ENCODE results near the gene NKD2.

DNA sequence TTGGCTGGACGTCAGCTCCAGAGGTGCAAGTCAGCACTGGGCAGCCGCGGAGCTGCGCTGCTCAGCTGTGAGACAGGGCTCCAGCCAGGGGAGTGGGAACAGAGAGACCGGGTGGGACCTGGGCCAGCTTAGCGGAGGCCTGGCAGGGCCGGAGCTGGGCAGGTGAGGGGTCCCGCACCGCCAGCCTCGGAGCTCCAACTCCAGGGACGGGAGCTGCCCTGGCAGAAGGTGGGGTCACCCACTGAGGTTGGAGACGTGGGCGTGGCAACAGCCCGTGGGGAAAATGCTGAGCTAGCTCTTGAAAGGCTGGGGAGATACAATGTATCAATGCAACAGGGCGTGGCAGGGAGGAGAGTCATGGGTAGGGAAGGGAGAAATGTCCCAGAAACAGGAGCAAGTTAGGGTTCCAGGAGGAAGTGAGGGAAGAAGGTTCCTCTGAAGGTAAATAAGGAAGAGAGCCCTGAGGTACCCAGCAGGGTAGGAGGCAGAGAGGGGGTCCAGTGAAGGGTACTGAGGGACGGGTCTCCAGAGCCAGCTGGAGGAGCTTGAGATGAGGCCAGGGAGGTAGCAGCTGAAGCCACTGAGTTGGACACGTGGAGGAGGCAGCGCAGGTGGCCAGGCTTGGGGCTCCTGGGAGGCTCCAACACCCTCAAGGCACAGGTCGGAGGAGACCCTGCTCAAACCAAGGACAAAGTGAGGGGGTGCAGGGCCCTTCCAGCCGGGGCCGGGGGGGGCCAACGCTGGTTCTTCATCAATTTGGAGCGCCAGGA, 736 bp upstream of the NKD2 start:
- TF ChIP-seq EP300 (IDR thresholded peaks at IDR 0.05; ENCODE audit: borderline replicate concordance in 1 of 2, low read depth in 1 of 2, low read length in 1 of 2) (no peak), SMC3 (IDR thresholded peaks at IDR 0.05; ENCODE audit: low read depth, low read length) (no peak), JUND (IDR thresholded peaks at IDR 0.05) (no peak), YY1 (IDR thresholded peaks at IDR 0.05; ENCODE audit: low read depth) (no peak), RAD21 (IDR thresholded peaks at IDR 0.05; ENCODE audit: low read length) (no peak), NFIC (IDR thresholded peaks at IDR 0.05; ENCODE audit: borderline replicate concordance) (no peak), POLR2AphosphoS5 (IDR thresholded peaks at IDR 0.05; ENCODE audit: low read depth, low read length) (no peak), GABPA (IDR thresholded peaks at IDR 0.05; ENCODE audit: low read depth) (no peak)
- TF ChIP-seq, protein P1, sequence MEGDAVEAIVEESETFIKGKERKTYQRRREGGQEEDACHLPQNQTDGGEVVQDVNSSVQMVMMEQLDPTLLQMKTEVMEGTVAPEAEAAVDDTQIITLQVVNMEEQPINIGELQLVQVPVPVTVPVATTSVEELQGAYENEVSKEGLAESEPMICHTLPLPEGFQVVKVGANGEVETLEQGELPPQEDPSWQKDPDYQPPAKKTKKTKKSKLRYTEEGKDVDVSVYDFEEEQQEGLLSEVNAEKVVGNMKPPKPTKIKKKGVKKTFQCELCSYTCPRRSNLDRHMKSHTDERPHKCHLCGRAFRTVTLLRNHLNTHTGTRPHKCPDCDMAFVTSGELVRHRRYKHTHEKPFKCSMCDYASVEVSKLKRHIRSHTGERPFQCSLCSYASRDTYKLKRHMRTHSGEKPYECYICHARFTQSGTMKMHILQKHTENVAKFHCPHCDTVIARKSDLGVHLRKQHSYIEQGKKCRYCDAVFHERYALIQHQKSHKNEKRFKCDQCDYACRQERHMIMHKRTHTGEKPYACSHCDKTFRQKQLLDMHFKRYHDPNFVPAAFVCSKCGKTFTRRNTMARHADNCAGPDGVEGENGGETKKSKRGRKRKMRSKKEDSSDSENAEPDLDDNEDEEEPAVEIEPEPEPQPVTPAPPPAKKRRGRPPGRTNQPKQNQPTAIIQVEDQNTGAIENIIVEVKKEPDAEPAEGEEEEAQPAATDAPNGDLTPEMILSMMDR (IDR thresholded peaks at IDR 0.05) = no peak
- TF ChIP-seq, protein P2, sequence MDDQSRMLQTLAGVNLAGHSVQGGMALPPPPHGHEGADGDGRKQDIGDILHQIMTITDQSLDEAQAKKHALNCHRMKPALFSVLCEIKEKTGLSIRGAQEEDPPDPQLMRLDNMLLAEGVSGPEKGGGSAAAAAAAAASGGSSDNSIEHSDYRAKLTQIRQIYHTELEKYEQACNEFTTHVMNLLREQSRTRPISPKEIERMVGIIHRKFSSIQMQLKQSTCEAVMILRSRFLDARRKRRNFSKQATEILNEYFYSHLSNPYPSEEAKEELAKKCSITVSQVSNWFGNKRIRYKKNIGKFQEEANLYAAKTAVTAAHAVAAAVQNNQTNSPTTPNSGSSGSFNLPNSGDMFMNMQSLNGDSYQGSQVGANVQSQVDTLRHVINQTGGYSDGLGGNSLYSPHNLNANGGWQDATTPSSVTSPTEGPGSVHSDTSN (IDR thresholded peaks at IDR 0.05) = no peak
- TF ChIP-seq, protein P3, sequence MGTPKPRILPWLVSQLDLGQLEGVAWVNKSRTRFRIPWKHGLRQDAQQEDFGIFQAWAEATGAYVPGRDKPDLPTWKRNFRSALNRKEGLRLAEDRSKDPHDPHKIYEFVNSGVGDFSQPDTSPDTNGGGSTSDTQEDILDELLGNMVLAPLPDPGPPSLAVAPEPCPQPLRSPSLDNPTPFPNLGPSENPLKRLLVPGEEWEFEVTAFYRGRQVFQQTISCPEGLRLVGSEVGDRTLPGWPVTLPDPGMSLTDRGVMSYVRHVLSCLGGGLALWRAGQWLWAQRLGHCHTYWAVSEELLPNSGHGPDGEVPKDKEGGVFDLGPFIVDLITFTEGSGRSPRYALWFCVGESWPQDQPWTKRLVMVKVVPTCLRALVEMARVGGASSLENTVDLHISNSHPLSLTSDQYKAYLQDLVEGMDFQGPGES (IDR thresholded peaks at IDR 0.05; ENCODE audit: low read depth, low read length) = no peak
